ENCODE results near the gene CACNB4. TPM values are rescaled to one million over a fixed set of nuclear protein-coding genes. Genes with fewer than 3 reads are reported as not detected.
A peak's percentile ranks its signal among the peaks of the same experiment; 100 is the strongest.
"Not testable (repeated sequence)": the region's sequence is repeated elsewhere in the genome, so short reads cannot be mapped to it uniquely, and the experiment has no call there.

Gene CACNB4
- total RNA-seq, 1 donor from 2014 or later = 0.75 TPM

DNA sequence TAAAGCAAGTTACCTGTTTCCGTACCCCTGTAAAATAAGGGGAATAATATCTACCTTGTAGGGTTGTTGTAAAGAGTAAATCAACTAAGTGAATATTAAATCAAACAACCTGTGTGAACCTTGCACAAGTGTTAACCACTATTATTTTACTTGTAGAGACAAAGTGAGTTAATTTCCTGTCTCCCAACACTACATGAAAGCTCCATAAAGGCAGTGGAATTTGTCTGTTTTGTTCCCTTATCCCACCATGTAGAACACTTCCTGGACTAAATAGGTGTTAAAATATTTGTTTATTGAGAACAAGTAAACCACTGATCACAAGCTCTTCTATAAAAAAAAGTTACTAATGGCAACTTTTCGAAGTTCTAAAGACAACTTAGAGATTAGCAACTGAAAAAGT lies 274.0 kb downstream of the CACNB4 start:
- DNase-seq (ENCODE audit: low read depth) = peak; percentile 28

DNA sequence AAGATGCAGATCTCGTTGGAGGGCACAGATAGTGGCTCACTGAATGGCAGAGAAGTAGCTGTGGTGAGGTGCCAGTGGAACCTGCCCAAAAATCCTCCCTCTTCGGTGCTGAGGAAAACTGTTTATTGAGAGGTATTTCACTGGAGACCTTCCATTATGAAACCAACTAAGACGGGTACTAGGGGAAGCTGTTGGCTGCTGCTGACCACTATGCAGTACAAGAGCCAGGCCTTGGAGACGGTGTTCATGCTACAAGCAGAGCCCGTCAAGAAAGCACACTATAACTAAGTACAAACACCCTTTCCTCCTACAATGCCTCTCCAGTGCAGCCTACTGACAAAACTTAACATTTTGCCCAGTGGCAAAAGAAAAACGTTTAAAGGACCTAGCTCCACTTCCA lies 275.2 kb downstream of the CACNB4 start:
- no peak for DNase-seq (ENCODE audit: low read depth)

GRCh38 chr2:151819920-151820319 lies 278.9 kb downstream of the CACNB4 start:
- no peak for DNase-seq (ENCODE audit: low read depth)

GRCh38 chr2:151817929-151818328 lies 280.9 kb downstream of the CACNB4 start:
- no peak for DNase-seq (ENCODE audit: low read depth)

- no peak for DNase-seq (ENCODE audit: low read depth)
Measured at GRCh38 chr2:151816843-151817242, 282.0 kb downstream of the CACNB4 start.

- no peak for DNase-seq (ENCODE audit: low read depth)
Measured at GRCh38 chr2:151815821-151816489, 282.9 kb downstream of the CACNB4 start.

GRCh38 chr2:151810489-151810888 lies 288.4 kb downstream of the CACNB4 start:
- no peak for DNase-seq (ENCODE audit: low read depth)

GRCh38 chr2:151809073-151809383 lies 289.8 kb downstream of the CACNB4 start:
- no peak for DNase-seq (ENCODE audit: low read depth)

- peak; percentile 41 for DNase-seq (ENCODE audit: low read depth)
Measured at GRCh38 chr2:151808258-151809072, 290.4 kb downstream of the CACNB4 start.

GRCh38 chr2:151805961-151806360 lies 292.9 kb downstream of the CACNB4 start:
- DNase-seq (ENCODE audit: low read depth) = no peak

GRCh38 chr2:151805343-151805742 lies 293.5 kb downstream of the CACNB4 start:
- DNase-seq (ENCODE audit: low read depth) = no peak

- DNase-seq (ENCODE audit: low read depth) = no peak
Measured at GRCh38 chr2:151803811-151804210, 295.0 kb downstream of the CACNB4 start.

GRCh38 chr2:151802315-151802714 lies 296.5 kb downstream of the CACNB4 start:
- no peak for DNase-seq (ENCODE audit: low read depth)

DNA sequence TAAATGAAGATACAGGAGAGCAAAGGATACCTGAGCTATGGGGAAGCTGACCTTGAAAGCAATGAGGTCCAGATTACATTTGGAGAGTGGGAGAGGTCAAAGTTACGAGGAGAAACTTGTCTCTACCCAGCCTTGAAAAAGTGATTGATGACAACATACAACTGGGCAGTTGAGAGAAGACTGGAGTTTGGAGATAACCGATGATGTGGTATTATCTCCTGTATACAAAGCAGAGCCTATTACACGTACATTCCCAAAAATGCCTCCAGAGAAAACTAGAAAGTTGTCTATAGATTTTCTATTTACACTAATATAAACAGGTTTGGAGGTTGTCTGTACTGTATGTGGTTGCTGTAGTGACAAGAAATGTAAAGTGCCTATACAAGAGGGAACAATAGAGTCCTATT lies 299.0 kb downstream of the CACNB4 start:
- no peak for DNase-seq (ENCODE audit: low read depth)

DNA sequence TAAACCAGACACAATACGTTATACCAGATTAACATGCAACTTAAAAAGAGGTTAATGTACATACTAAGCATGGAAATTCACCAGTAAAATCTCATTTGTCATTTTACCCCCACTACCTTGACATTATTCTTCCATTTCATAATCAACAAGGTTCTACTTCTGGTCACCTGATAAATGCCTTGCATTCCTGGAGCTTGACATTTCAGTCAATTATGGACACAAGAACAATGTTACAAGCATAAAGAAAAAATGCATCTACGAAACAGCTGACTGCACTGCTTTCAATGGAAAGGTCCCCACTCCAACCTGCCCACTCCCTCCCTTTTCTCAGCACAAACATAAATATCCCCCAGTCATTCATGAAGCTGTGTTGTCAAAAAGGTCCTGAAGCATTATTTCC lies 302.1 kb downstream of the CACNB4 start:
- DNase-seq (ENCODE audit: low read depth) = peak; percentile 76

GRCh38 chr2:151795646-151796240 lies 303.1 kb downstream of the CACNB4 start:
- peak; percentile 12 for DNase-seq (ENCODE audit: low read depth)

GRCh38 chr2:151794422-151794821 lies 304.4 kb downstream of the CACNB4 start:
- not testable (repeated sequence) for DNase-seq (ENCODE audit: low read depth)

DNA sequence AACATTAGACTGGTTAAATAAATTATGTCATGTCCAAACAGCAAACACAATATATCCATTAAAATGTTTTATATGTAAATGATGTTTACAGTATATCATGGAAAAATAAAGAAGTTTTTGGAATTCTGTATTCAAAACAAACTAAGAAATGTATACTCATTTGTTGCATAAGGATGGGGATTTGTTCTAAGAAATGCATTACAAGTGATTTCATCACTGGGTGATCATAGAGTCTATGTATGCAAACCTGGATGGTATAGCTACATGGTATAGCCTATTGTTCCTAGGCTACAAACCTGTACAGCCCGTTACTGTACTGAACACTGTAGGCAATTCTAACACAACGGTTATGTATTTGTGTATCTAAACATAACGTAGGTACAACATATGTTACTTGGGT lies 305.7 kb downstream of the CACNB4 start:
- DNase-seq (ENCODE audit: low read depth) = no peak

DNA sequence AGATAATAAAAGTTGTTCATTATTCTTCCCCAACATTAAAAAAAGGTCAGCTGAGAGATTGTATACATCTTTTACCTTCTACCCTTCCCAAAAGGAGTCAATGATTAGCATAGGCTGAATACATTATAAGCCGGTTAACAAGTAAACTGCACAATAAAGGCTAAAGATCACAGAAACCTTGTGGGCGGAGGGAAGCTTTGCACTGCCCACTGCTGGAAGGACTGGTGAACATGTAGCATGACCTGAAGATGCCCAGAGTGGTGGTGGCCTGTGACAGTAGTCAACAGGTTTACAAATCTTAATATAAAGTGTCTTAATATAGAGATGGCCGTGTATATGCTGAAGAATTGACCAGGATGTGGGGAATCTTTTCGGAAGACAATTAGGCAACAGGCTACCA lies 306.3 kb downstream of the CACNB4 start:
- no peak for DNase-seq (ENCODE audit: low read depth)

DNA sequence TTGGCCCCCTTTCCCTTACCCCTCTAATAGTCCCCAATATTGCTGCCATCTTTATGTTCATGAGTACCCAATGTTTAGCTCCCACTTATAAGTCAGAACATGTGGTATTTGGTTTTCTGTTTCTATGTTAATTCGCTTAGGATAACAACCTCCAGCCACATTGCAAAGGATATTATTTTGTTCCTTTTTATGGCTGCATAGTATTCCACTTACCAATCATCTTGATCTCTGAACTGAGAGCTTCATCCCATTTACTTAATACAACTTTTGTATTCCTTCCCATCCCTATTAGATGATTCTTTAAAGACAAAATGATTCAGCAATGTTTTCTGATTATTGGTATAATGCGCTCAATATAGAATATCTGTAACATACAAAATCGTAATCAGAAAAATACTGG lies 307.3 kb downstream of the CACNB4 start:
- no peak for DNase-seq (ENCODE audit: low read depth)

- DNase-seq (ENCODE audit: low read depth) = no peak
Measured at GRCh38 chr2:151790689-151791088, 308.2 kb downstream of the CACNB4 start.

GRCh38 chr2:151789055-151789834 lies 309.6 kb downstream of the CACNB4 start:
- DNase-seq (ENCODE audit: low read depth) = no peak

Measured in renal cortical epithelial cell (primary cell).